Measurements from ENCODE around the gene NR1H3.

Gene NR1H3

GRCh38 chr11:47270331-47271271, 12.8 kb downstream of the NR1H3 start:
- peak; percentile 35 to 42 for DNase-seq

DNA sequence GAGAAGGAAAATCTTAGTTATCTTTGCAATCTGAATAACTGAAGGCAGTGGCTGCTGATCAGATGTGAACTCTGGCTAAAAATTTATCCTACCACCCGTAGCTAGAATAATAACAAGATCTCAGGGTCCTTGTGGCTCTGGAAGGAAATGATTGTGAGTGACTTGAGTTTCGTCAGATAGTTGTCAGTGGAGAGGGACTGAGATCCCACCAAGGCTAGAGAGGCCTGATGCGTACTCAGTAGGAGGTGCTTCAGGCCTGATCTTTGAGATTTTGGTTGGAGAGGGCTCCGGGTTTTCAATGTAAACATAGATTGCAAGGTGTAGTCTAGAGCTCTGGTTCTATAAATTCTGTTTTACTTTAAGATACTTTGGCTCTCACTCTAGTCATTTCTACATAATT, 13.5 kb downstream of the NR1H3 start:
- no peak for DNase-seq

DNA sequence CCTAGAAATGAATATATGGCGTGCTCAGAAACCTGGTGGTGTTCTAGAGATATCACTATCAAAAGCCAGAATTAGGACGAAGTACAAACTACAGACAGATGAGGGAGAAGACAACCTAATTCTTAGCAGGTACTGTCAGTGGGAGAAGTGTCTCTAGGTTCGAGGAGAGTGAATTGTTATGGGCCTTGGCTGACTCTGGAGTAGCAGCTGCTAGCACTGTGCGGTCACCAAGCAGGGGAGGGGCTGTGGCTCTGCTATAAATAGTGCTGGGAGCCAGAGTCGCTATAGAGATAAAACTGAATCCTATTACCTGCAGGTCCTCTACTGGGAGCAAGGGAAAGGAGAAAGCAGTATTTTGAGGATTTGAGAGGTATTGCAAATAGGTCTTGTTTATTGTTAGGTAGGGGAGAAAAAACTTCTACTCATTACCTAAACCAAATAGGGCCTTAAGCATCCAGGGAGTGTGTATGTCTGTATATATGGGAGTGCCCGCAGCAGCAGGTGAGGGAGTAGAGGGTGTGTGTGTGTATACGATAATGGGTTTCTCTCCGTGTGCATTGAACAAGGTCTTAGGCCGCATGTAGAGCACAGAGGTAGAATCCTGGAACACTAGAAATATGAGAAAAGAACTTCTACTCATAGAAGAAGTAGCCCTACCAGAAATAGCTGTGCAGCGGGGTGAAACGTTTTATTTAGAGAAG, 14.3 kb downstream of the NR1H3 start:
- DNase-seq: no peak

GRCh38 chr11:47272706-47273105, 14.9 kb downstream of the NR1H3 start:
- no peak for DNase-seq

DNA sequence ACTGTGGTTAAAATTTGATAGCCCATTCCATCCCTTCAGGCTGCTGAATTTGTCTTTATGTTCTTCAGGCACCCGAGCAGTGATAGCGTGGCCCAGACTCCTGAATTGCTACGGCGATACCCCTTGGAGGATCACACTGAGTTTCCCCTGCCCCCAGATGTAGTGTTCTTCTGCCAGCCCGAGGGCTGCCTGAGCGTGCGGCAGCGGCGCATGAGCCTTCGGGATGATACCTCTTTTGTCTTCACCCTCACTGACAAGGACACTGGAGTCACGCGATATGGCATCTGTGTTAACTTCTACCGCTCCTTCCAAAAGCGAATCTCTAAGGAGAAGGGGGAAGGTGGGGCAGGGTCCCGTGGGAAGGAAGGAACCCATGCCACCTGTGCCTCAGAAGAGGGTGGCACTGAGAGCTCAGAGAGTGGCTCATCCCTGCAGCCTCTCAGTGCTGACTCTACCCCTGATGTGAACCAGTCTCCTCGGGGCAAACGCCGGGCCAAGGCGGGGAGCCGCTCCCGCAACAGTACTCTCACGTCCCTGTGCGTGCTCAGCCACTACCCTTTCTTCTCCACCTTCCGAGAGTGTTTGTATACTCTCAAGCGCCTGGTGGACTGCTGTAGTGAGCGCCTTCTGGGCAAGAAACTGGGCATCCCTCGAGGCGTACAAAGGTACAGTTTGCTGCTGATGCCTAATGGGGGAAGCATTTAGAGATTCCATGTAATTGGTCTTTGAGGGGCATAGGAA, 16.9 kb downstream of the NR1H3 start:
- no peak for DNase-seq

- DNase-seq: no peak
Measured at GRCh38 chr11:47276923-47277322, 19.1 kb downstream of the NR1H3 start.

- no peak for DNase-seq
Measured at GRCh38 chr11:47278058-47278457, 20.3 kb downstream of the NR1H3 start.

DNA sequence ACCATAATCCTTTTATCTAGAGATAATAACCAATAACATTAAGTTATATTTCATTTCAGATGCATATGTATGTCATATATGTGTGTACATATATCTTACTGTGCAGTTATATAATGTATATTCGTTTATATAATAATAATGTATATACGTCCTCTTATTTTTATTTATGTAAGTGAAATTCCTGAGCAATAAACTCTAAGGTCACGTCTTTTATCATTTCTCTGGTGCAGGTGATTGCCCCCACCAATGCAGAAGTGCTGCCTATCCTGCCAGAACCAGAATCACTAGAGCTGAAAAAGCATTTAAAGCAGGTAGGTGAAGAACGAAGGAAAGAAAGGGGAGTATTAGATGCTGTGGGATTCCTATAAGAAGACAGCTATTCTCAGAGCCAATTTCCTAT, 21.0 kb downstream of the NR1H3 start:
- no peak for DNase-seq

- no peak for DNase-seq
Measured at GRCh38 chr11:47280099-47280498, 22.3 kb downstream of the NR1H3 start.

DNA sequence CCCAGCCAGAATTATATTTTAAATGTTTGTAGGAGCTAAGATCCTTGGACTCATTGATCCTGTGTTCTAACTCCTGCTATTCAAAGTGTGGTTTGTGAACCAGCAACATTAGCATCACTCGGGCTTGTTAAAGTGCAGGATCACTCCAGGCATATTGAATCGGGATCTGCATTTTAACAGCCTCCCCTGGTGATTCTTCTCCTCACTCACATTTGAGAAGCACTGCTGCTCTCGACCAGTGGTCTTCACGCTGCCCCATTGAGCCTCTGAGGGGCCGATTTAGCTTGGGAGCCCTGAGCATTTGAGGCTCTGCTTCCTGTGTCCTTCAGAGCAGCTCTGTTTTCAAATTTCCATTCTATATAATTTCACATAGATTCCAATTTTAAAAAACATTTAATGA, 23.1 kb downstream of the NR1H3 start:
- DNase-seq: no peak

DNA sequence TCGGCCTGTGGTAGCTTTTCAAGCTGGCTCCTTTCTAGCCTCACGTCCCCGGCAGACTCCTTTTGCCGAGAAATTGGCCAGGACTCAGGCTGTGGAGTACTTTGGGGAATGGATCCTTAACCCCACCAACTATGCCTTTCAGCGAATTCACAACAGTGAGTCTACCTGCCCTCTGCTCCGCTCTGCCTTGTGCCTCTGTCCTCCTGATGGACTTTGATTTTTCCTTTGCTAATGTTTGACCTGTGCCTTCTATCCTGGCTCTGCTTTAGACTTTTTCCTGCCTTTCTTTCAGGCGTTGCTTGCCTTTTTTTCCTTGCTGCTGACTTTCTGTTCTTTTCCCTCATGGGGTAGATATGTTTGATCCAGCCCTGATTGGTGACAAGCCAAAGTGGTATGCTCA, 24.7 kb downstream of the NR1H3 start:
- DNase-seq: no peak

DNA sequence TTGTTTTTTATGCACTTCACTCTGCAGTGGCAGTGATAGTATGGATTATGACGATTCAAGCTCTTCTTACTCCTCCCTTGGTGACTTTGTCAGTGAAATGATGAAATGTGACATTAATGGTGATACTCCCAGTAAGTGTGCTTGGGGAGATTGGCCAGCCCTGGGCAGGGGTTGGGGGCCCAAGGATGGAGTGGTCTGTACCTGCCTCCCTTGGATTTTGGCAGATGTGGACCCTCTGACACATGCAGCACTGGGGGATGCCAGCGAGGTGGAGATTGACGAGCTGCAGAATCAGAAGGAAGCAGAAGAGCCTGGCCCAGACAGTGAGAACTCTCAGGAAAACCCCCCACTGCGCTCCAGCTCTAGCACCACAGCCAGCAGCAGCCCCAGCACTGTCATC, 26.4 kb downstream of the NR1H3 start:
- no peak for DNase-seq

- DNase-seq: no peak
Measured at GRCh38 chr11:47285969-47286770, 28.4 kb downstream of the NR1H3 start.

DNA sequence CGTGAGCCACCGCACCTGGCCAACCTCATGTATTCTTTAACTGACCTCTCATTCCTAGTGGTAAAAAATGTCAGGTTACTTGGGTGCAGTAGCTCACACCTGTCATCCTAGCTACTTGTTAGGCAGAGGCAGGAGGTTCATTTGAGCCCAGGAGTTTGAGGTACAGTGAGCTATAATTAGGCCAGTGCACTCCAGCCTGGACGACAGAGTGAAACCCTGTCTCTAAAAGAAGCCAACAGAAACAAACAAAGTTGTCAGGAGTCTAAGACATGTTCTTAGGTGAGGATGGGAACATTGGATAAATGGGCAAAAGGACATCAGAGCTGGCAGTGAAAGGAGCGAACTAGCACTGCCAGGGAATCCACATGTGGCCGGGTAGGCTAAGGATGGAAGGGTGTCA, 30.3 kb downstream of the NR1H3 start:
- DNase-seq: no peak

DNA sequence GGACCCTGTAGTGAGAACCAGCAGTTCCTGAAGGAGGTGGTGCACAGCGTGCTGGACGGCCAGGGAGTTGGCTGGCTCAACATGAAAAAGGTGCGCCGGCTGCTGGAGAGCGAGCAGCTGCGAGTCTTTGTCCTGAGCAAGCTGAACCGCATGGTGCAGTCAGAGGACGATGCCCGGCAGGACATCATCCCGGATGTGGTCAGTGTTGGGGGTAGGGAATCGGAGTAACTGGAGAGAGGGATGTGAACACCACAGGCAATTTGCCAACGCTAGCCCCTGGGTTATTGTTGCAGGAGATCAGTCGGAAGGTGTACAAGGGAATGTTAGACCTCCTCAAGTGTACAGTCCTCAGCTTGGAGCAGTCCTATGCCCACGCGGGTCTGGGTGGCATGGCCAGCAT, 32.1 kb downstream of the NR1H3 start:
- DNase-seq: no peak

- DNase-seq: no peak
Measured at GRCh38 chr11:47295385-47295784, 37.6 kb downstream of the NR1H3 start.

DNA sequence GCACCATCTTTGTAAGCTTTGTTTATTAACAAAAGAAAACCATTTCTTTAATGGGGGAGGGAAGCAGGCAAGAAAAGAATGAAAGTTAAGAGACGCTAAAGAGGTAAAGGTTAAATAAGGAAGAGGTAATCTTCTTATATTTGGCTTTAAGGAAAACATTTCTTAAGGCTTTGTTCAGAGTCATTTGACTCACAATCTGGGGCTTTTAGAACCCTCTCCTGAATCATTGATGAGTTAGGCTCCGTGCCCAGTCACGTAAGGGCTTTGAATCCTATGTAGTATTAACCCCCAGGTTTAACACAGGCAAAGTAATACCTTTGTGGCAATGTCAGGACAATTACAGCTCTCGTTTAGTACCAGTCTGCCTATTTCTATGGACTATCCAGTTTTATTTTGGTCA, 38.2 kb downstream of the NR1H3 start:
- no peak for DNase-seq

DNA sequence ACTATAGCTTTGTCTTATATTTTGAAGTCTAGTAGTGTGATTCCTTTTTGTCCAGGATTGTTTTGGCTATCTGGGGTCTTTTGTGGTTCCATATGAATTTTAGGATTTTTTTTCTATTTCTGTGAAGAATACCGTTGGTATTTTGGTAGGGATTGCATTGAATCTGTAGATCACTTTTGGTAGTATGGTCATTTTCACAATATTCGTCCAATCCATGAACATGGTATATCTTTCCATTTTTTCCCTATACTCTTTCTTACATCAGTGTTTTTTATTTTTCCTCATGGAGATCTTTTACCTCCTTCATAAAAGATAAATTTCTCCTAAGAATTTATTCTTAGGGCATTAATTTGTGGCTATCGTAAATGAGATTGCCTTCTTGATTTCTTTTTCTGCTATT, 41.3 kb downstream of the NR1H3 start:
- DNase-seq: no peak

DNA sequence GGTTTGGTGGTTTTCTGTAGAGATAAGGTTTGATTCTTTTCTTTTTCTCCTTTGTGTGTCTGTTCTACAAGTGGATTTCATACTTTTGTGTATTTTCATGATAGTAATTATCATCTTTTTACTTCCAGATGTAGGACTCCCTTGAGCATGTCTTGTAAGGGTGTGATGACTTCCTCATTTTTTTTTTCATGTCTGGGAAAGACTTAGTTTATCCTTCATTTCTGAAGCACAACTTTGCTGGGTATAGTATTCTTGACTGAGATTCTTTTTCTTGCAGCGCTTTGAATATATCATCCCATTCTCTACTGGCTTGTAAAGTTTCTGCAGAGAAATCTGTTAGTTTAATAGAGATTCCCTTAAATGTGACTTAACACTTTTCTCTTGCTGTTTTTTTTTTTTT, 45.1 kb downstream of the NR1H3 start:
- DNase-seq: no peak

DNA sequence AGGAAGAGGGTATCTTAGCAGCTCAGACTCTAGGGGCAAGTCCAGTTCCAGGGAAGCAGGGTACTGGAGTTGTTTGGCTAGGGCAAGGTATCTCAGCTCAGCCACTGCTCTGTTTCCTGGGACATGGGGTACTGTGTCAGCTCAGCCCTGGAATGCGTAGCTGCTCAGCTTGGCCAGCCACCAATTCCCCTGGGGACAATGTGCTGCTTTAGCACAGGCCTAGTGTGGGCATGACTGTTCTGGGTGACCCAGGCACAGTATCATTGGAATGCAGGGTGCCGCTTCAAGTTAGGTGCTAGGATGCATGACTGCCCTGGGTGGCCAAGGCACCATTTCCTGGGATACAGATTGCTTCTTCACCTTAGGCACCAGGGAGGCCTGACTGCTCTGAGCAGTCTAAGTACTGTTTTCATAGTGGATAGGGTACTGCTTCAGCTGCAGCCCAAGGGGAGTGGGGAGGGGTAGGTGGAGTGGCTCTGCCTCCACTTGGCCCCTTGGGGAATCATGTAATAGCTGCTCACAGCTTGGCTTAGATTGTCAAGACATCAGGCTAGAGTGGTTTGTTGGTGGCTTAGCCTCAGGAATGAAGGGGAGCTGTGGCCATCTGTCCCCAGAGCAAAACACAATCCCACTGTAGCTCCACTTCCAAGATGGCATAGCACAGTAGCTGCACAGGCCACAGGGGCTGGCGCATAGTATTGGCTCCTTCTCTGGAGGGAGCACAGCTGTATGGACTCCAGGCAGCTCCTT, 48.1 kb downstream of the NR1H3 start:
- DNase-seq: no peak

DNA sequence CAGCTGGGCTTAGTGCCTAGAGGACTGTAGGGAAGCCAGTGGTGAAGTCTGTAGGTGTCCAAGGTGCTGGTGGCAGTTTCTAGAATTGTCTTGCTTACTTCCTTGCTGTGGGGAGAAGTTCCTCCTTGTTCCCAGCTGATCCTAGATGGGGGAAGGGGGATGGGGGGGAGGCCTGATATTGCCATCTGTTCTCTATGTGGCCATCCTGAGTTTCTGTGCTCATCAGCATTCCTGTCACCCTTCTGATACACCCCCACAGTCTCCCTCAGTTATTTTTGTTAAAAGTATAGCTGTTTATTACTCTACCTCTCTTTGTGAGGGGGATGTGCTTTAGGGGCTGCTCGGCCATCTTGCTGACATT, 48.7 kb downstream of the NR1H3 start:
- DNase-seq: no peak

Data from activated CD4-positive, alpha-beta T cell treated with anti-CD3 and anti-CD28 coated beads, Interleukin-2, amount 50 U/mL, for 48 hours (primary cell).